ENCODE measurements around the gene GNG7.

DNA sequence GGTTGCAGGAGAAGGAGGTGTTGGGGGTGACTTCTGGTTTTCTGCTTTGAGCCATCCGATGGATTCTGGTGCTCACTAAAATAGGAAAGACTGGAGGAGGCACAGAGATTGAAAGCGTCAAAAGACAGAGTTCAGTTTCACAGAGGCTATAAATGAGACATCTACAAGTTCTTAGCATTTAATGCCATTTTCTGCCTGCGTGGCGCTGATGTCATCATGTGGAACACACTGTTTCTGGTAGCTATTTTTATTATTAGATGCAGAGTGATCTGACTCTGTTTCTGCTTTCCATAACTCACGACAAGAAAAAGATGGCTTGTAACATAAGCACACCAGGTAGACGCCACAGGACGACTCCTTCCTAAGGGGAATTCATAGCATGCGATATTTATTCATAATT is 40.6 kb upstream of the GNG7 start:
- TF ChIP-seq POLR2AphosphoS5 (IDR thresholded peaks at IDR 0.05; ENCODE audit: low read depth, low read length) (no peak), TAF1 (IDR thresholded peaks at IDR 0.05; ENCODE audit: low read depth, low read length) (no peak), POLR2A (IDR thresholded peaks at IDR 0.05; ENCODE audit: low read depth, low read length) (no peak), POU2F2 (IDR thresholded peaks at IDR 0.05; ENCODE audit: low read depth, low read length) (no peak), PAX5 (IDR thresholded peaks at IDR 0.05; ENCODE audit: insufficient read depth, low read length, severe bottlenecking) (no peak)

All from GM12891 (cell line).